ENCODE results near the gene MYOM3.

DNA sequence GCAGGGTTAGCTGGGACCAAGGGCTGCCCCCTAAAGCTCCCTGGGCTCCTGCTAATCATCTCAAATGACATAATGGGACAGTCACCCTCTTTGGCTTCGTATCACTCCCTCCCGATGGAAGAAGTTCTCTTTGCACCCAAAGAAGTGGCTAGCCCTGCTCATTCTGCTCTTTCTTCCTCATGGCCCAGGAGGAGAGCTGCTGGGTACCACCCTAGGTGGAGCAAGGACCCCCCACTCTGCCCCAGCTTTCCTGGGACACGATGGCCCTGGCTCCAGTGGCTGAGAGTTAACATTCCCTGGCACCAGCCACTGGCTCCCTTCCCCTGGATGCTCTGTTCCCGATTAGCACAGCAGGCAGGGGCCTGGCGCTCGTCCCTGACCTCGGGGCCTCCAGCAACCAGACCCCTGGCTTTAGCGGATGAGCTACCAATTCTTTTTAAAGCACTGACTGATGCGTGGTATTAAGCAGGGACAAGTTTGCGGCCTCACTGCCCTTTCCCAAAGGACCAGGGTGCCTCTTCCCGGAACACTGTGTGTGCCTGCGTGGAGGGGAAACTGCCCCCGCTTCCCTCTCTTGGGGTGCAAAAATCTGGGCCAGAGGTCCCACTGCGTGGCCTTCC lies 1.2 kb downstream of the MYOM3 start:
- TF ChIP-seq, protein P1, sequence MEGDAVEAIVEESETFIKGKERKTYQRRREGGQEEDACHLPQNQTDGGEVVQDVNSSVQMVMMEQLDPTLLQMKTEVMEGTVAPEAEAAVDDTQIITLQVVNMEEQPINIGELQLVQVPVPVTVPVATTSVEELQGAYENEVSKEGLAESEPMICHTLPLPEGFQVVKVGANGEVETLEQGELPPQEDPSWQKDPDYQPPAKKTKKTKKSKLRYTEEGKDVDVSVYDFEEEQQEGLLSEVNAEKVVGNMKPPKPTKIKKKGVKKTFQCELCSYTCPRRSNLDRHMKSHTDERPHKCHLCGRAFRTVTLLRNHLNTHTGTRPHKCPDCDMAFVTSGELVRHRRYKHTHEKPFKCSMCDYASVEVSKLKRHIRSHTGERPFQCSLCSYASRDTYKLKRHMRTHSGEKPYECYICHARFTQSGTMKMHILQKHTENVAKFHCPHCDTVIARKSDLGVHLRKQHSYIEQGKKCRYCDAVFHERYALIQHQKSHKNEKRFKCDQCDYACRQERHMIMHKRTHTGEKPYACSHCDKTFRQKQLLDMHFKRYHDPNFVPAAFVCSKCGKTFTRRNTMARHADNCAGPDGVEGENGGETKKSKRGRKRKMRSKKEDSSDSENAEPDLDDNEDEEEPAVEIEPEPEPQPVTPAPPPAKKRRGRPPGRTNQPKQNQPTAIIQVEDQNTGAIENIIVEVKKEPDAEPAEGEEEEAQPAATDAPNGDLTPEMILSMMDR (IDR thresholded peaks at IDR 0.05; ENCODE audit: low read length) = no peak
- no peak for TF ChIP-seq EZH2 (IDR thresholded peaks at IDR 0.05; ENCODE audit: borderline replicate concordance, low read length)

Measured in OCI-LY1 (cell line).